DMS153 treated with DMSO at 0.1 percent for 48 hours (cell line): ENCODE measurements around the gene GRM4.

Experiments
- DNase-seq: peaks from one replicate; lab custom pipeline; 2025; ENCODE audit not compliant: unreplicated experiment; lab: John Stamatoyannopoulos, UW

The GRM4 gene

GRCh38 chr6:34110610-34111009, 35.3 kb downstream of the GRM4 start:
- no peak for DNase-seq

- peak; percentile 5 for DNase-seq
Observed at GRCh38 chr6:34108176-34108575, 37.7 kb downstream of the GRM4 start.

- no peak for DNase-seq
Observed at GRCh38 chr6:34106900-34107299, 39.0 kb downstream of the GRM4 start.

GRCh38 chr6:34106421-34106820, 39.5 kb downstream of the GRM4 start:
- no peak for DNase-seq

- DNase-seq: no peak
Observed at GRCh38 chr6:34104628-34105027, 41.3 kb downstream of the GRM4 start.

GRCh38 chr6:34104186-34104585, 41.7 kb downstream of the GRM4 start:
- no peak for DNase-seq

- DNase-seq: no peak
Observed at GRCh38 chr6:34103321-34103720, 42.6 kb downstream of the GRM4 start.

GRCh38 chr6:34102696-34103095, 43.2 kb downstream of the GRM4 start:
- DNase-seq: no peak

- DNase-seq: no peak
Observed at GRCh38 chr6:34102099-34102656, 43.7 kb downstream of the GRM4 start.

- no peak for DNase-seq
Observed at GRCh38 chr6:34100788-34101187, 45.1 kb downstream of the GRM4 start.

GRCh38 chr6:34099878-34100277, 46.0 kb downstream of the GRM4 start:
- DNase-seq: no peak

- no peak for DNase-seq
Observed at GRCh38 chr6:34098045-34098936, 47.6 kb downstream of the GRM4 start.

GRCh38 chr6:34096814-34097213, 49.1 kb downstream of the GRM4 start:
- no peak for DNase-seq

- no peak for DNase-seq
Observed at GRCh38 chr6:34096193-34096592, 49.7 kb downstream of the GRM4 start.

GRCh38 chr6:34095741-34096140, 50.1 kb downstream of the GRM4 start:
- DNase-seq: no peak

- DNase-seq: no peak
Observed at GRCh38 chr6:34095136-34095505, 50.8 kb downstream of the GRM4 start.

- DNase-seq: peak; percentile 62
Observed at GRCh38 chr6:34094474-34095135, 51.3 kb downstream of the GRM4 start.

GRCh38 chr6:34093854-34094430, 51.9 kb downstream of the GRM4 start:
- no peak for DNase-seq

GRCh38 chr6:34093206-34093605, 52.7 kb downstream of the GRM4 start:
- DNase-seq: no peak

- DNase-seq: no peak
Observed at GRCh38 chr6:34092631-34093030, 53.3 kb downstream of the GRM4 start.

- DNase-seq: no peak
Observed at GRCh38 chr6:34090935-34091334, 55.0 kb downstream of the GRM4 start.

GRCh38 chr6:34090529-34090928, 55.4 kb downstream of the GRM4 start:
- DNase-seq: no peak
